ENCODE data around the gene ENC1.

ENC1 gene

DNA sequence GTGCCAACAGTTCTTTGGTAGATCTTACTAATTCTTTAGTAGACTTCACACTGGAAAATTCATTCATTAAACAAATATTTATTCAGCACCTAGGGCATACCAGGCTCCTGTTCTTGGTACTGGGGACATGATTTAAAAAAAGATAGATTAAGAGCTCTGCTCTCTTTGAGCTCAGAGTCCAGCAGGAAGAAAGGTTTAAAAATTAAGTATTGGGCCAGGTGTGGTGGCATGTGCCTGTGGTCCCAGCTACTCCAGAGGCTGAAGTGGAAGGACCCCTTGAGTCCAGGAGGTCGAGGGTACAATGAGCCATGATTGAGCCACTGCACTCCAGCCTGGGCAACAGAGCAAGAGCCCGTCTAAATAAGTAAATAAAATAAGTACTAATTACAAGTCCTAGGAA, 41.4 kb downstream of the ENC1 start:
- DNase-seq, result no peak

DNA sequence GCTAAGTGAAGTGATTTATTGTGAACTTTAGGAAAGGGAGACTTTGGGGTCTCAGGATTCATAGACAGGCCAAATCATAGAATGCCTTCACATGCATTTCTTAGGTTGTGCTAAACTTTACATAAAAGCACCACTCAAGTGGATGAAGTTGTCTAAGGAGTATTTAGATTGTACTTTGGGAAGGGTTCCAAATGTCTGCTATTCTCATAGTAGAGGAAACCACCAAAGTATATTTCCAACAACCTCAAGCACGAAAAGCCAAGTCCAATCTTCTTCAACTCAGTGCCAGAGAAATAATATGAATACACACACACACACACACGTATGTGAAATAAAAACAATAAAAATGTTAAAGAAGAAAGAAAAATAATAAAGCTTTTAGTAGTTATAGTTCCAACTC, 41.8 kb downstream of the ENC1 start:
- no peak for DNase-seq

DNA sequence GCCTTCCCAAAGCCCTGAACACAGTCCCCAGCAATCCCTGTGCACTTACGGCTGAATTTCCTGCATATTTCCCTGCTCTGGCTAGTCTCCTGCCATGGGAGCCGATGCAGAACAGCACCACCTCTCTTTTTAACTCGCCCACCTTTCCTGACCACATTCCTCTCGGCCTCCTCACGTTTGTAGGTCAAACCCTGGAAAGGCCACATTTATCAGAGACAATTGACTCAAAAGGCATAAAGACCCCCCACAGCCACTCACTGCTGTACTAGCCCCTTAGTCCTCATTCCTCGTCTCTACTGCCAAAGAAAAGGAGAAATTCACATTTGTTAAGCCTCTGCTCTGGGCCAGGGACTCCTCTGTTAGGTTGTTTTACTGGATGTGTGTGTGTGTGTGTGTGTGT, 43.6 kb downstream of the ENC1 start:
- DNase-seq, result no peak

DNA sequence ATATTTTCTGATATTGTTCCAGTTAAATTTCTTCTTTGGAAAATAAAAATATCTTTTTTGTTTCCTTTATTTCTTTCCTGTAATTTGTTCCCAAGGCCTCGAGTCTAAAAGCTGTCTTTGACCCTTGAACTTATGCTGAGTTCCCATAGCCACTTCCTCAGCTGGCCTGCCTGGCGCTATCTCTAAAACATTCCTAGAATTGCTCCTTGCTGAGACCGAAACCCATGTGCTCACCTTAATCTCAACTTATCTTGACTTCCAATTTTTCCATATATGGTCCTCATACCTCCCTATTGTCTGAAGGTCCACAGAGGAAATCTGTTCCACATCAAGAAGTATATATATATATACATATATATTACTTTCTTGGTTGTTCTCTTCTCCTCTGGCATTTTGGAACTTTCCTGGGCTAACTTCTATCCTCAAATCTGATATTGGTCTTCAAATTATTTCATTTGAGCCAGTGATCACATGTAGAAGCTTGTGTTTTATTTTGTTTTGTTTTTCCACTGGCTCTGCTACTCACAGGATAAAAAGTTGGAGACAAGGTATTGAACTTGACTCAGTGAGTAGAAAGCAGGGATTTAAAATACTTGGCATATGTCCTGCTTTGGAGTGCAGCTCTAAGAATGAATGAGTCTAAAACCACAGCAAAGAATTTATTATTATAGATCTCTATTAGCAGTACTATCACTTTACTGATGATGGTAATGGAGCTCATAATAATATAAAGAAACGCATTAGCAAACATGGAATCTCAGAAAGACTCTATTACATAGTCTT, 45.2 kb downstream of the ENC1 start:
- no peak for DNase-seq

DNA sequence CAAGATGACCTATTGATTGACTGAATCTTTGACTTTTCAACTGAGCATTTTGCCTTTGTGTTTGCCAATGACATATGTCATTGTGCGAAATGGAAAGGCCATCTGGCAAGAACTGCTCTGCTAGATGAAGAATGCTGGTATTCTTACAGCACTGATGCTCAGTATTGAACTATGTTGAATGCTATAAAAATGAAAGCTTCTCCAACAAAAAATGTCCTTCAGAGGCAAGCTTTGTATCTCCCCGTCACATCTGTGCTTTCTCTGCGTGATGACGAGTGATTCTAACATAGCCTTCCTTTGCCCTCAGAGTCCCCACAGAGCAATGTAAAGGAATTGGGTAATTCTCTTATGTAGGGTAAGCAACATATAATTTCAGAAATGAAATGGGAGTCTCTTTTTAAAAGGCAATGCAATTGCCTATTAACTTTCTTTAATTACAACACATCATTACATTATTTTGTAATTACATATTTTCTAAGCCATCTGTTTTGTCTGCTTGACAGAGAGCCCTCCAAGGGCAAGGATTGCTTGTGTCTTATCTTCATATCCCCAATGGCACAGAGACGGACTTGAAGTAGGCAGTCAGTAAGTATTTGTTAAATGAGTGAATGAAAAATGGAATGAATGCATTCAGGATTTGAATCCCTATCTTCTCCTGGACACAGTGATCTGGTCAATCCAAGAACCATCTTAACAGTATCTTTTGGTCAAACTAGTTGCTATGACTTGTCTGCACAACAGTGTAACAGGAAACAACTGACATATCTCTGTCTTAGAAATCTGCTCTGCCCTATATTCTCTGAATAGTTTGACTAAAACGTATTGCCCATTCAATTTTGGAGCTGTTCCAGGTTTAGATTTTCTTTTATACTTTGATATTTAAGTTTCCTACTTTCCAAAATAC, 46.1 kb downstream of the ENC1 start:
- DNase-seq, result no peak

DNA sequence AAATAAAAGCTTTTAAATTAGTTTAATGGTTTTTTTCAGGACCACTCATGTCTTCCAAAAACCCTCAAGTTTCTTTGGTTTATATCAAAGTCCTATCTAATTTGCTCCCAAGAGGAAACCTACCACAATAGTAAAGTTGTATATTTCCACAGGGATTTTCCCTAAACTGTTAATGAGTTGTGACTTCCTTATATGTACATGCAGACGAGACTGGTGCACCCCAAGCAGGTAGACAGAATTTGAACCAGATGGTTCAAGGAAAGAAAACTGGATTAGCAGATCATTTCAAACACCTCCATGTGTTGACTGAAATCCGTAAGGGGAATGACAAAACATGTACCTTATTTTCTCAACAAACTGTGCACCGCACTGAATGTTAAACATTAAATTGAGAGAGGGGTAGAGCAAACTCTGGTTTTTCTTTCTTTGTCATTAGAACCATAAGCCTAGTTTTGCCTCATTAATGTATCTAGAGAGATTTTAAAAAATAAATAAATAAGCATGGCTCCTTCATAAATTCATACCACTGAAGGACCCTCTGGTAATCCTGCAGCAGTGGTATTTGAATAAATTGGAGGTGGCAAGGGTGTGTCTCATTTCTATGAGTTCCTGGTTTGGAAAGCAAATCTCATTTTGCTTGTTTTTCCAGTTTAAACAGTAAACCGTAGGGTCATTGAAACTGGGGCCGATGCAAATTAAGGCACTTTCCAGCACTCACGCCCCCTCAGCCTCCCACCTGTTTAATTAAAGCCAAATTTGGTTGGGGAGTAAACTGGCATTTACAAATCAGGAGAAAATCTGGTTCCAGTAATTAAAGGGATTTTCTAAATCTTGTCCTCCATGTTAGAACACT, 51.1 kb downstream of the ENC1 start:
- no peak for DNase-seq

DNA sequence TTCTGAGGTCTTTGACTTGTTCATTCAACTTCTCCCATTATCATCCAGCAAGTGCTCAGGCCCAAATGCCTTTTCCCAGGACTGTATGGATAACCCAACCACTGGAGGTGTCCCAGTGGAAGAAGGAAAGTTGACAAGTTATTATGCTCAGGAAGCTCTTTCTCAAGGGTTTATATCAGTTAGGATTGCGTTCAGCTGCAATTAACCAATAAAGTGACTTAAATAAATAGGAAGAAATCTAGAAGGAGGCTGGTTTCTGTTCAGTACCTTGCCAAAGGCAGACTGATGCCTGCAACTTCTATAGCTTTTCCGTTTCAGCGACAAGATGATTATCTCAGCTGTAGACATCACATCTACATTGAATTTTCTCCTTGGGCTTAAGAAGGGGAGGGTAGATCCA, 52.1 kb downstream of the ENC1 start:
- no peak for DNase-seq

DNA sequence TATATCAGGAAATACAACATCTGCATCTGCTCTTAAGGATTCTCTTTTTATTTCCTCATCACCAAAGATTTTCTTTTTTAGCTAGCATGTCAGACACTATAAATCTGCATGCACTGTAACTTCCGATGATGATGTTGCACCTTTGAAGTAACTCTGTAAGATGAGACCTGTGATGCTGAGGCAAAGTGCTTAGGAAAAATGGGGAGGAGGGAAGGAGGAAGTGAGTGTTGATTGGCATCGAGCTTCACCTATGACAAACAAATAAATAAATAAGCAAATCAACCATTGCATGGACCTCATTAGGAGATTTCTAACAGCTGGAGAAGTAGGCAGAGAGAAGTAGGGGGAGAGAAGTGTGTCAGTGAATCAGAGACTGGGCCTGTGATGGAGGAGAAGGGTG, 52.6 kb downstream of the ENC1 start:
- no peak for DNase-seq

DNA sequence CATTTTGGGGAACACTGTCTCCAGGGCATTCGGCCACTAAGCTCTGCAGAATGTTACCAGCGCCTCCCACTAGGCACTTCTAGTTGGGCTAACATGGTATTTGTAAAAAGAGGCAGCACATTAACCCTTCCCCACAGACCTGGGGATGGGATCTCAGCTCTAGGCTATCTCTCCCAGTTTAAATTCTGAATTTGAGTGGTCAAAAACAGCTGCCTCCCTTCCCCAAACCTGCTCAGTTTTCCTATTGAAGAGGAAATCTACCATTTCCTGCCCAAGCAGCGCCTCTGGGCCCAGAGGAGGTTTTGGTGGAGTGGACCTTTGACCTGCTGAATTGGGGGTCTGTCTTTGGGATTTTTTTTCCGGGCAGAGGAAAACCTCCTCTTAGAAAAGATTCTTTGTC, 53.2 kb downstream of the ENC1 start:
- no peak for DNase-seq

DNA sequence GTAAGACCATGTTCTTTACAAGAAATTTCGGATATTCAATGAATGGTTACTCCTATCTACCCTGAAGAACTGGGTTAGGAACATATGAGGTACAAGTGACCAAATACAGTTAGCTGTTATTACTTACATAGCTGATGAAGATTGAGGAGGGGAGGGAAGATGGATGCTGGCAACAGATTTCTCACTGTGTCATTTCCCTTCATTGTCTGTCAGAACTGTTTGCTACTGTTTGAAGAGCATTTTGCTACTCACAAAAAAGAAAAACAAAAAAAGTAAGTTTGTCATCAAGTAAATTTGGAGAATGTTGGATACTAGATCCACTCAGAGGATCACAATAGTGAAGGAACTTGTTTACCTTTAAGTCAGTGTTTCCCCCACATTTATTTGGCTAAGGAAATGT, 53.7 kb downstream of the ENC1 start:
- DNase-seq, result no peak

DNA sequence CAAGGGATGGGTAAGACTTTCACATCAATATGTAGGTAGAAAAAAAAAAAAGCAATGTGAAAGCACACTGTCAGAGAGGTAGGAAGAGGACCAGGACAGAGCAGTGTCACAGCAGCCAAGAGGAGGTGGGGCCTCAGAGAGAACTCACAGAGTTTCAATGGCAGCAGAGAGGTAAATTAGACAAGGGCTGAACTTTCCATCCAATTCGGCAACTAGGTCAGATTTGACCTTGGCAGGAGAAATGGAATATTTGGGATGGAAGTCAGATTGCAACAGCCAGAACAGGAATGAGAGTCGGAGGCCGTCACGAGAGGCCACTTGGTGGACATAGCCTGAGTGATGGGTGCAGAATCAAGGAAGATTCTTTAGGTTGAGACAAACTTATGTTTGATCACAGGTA, 57.7 kb downstream of the ENC1 start:
- DNase-seq, result no peak

DNA sequence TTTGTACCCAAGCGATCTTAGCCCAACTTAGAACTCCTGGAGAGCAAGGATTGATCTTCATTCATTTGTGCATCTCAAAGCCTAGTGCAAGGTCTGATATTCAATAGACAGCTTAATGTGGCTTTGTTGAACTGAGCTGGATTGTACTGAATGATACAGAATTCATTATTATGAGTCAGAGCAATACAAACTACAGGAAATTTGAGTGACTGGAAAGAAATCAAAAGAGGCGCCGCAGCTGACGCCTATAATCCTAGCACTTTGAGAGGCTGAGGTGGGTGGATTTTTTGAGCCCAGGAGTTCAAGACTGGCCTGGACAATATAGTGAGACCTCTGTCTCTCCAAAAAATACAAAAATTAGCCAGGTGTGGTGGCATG, 58.6 kb downstream of the ENC1 start:
- DNase-seq, result no peak

DNA sequence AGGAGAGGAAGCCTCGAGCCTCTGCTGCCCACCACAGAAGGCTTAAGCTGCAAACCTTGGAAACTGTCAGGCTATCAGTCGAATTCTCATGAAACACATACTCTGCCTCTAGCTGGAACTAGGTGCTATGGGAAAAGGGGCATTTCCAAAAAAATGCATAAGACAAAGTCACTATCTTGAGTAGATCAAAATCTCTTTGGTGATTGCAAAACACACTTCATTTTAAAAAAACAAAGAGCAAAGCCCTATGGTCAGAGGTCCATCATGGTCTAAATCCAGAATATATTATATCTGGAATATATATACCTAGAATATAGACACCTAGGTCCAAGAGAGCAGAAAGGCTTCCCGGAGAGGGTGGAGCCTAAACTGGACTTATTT, 59.8 kb downstream of the ENC1 start:
- no peak for DNase-seq

DNA sequence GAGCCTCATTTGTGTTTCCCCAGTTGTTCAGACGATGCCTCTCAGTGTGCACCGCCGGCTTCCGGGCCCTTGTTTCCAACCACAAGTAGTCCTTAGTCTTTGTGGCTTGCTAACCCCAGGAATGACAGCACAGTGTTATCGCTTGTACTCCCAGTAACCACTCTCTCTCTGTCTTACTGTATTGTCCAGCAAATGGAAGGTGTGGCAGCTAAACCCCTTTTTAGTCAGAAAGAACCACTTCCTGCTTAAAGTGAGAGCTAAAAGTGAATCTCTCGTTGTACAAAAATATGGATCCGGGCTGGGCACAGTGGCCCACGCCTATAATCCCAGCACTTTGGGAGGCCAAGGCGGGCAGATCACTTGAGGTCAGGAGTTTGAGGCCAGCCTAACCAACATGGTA, 61.3 kb downstream of the ENC1 start:
- peak; percentile 22 for DNase-seq

DNA sequence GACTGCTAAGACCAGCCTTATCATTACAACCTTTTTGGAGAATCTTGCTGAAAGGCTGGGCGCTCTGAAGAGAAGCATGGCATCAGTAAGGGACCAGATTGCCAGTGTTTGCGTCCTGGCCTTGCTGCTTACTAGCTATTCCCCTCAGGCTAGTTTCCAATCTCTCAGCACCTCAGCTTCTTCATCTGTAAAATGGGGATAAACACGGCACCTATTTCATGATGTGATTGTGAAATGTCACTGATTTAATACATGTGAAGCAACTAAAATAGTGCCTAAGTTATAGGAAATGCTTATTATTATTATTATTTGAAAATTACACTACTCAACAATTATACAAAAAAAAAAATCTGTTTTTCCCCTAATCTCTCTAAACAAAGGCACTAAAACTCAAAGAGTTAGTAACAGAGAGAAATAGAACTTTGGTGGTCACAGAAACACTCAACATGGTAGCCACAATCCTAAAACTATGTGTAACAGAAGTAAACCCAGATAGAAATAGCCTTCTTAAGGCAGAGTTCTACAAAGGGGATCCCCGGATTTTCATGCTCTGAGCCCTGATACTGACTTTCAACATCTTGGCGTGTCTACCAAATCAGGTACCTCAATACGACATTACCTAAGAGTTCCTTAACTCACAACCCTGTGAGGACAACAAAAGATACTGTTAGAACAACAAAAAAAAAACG, 62.0 kb downstream of the ENC1 start:
- no peak for DNase-seq

Measured in activated CD8-positive, alpha-beta memory T cell treated with anti-CD3 and anti-CD28 coated beads, Interleukin-2, amount 50 U/mL, for 4 hours (primary cell).